SU-DHL-6 (cell line): Measurements from ENCODE around the gene NR1I3.

Experiments used
- H2AFZ ChIP-seq: fragments of 200-600 bp; sonication (generic); 2 replicates; pipeline ENCODE4 v1.6.1; 2014; ENCODE audit warnings: low read depth, mild to moderate bottlenecking, moderate library complexity, mixed read lengths, antibody characterized with exemption, low read length; ENCODE audit not compliant: severe bottlenecking
- H3F3A ChIP-seq: fragments of 200-600 bp; shearing (Covaris generic); 2 replicates; pipeline ENCODE4 v1.6.0; 2016; ENCODE audit warnings: antibody characterized with exemption, mild to moderate bottlenecking; ENCODE audit not compliant: insufficient read depth
- H3K27ac ChIP-seq: fragments of 200-600 bp; sonication (generic); 2 replicates; pipeline ENCODE4 v1.5.1; 2016; ENCODE audit warnings: low read depth, mild to moderate bottlenecking, low read length, moderate library complexity, mixed read lengths
- H3K27me3 ChIP-seq: fragments of 200-600 bp; sonication (generic), shearing (Covaris generic); 2 replicates; pipeline ENCODE4 v1.6.0; 2014; ENCODE audit warnings: mild to moderate bottlenecking, low read length
- H3K36me3 ChIP-seq: fragments of 200-600 bp; sonication (generic); 2 replicates; pipeline ENCODE4 v1.6.1; 2014; ENCODE audit warnings: mild to moderate bottlenecking, low read length, mixed read lengths
- H3K4me2 ChIP-seq: fragments of 300-600, 200-600 bp; shearing (Covaris generic), sonication (generic); 2 replicates; pipeline ENCODE4 v1.6.0; 2014; ENCODE audit warnings: low read length, low read depth, mild to moderate bottlenecking; ENCODE audit not compliant: poor library complexity, severe bottlenecking
- H3K4me3 ChIP-seq: fragments of 200-600 bp; sonication (generic); 2 replicates; pipeline ENCODE4 v1.5.1; 2014; ENCODE audit warnings: antibody characterized with exemption, low read length, mild to moderate bottlenecking, mixed read lengths; ENCODE audit not compliant: insufficient read depth, poor library complexity, severe bottlenecking
- H3K79me2 ChIP-seq: fragments of 200-600 bp; sonication (generic); 2 replicates; pipeline ENCODE4 v1.6.1; 2014; ENCODE audit warnings: mild to moderate bottlenecking, low read length, moderate library complexity; ENCODE audit not compliant: insufficient read depth
- H3K9ac ChIP-seq: fragments of 200-600 bp; sonication (generic); 2 replicates; pipeline ENCODE4 v1.7.0; 2014; ENCODE audit warnings: mild to moderate bottlenecking, low read length
- H3K9me2 ChIP-seq: fragments of 200-600 bp; sonication (generic); replicated peaks from 2 replicates; pipeline ENCODE4 v1.6.1; 2014; ENCODE audit warnings: low read length; ENCODE audit not compliant: insufficient read depth
- H3K9me3 ChIP-seq: fragments of 200-600 bp; sonication (generic); 2 replicates; pipeline ENCODE4 v1.6.1; 2014; ENCODE audit warnings: low read length, mixed read lengths; ENCODE audit not compliant: insufficient read depth
- H4K20me1 ChIP-seq: fragments of 200-600 bp; sonication (generic); 2 replicates; pipeline ENCODE4 v1.6.1; 2014; ENCODE audit warnings: low read depth, mild to moderate bottlenecking, antibody characterized with exemption, low read length, moderate library complexity, mixed read lengths
- EZH2phosphoT487 ChIP-seq: fragments of 200-600 bp; sonication (generic), shearing (Covaris generic); conservative IDR thresholded peaks from 2 replicates; pipeline ENCODE4 v1.6.1; 2018; ENCODE audit warnings: mild to moderate bottlenecking, antibody characterized with exemption, low read length, moderate library complexity, mixed read lengths
- TF ChIP-seq, protein P1 (sequence below): fragments of 200-600 bp; sonication (generic); IDR thresholded peaks from one replicate; pipeline ENCODE4 v1.5.1; 2017; ENCODE audit warnings: antibody characterized with exemption, mild to moderate bottlenecking, low read length, moderate library complexity; ENCODE audit not compliant: insufficient read depth, poor library complexity, severe bottlenecking

NR1I3 gene

DNA sequence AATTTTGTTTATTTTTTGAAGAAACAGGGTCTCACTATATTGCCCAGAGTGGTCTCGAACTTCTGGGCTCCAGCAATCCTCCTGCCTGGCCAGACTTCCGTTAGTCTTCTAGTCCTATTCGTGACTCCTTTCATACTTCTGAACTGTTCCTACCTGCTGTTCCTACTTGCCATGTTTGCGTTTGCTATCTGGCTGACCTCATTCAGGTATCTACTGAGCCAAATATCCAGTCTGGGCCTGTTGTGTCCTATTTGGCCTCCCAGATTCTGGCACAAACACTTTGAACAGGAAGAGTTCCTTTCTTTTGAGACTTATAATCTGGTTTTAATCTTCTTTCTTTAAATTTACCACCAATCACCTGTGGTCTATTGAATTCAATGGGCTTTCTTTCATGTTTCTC is 6.9 kb upstream of the NR1I3 start:
- Histone ChIP-seq H3K9me2 (no peaks in the 10 kb centered on the region), H3K9ac (no peak overlapping the region), H4K20me1 (no peaks in the 10 kb centered on the region), H3K27me3 (no peaks in the 10 kb centered on the region), H3K4me3 (no peak overlapping the region), H3K27ac (no peak overlapping the region), H3K4me2 (no peak overlapping the region), H3F3A (no peaks in the 10 kb centered on the region), H3K9me3 (no peaks in the 10 kb centered on the region), H2AFZ (no peak overlapping the region), H3K36me3 (no peaks in the 10 kb centered on the region), H3K79me2 (no peaks in the 10 kb centered on the region)
- TF ChIP-seq, protein P1, sequence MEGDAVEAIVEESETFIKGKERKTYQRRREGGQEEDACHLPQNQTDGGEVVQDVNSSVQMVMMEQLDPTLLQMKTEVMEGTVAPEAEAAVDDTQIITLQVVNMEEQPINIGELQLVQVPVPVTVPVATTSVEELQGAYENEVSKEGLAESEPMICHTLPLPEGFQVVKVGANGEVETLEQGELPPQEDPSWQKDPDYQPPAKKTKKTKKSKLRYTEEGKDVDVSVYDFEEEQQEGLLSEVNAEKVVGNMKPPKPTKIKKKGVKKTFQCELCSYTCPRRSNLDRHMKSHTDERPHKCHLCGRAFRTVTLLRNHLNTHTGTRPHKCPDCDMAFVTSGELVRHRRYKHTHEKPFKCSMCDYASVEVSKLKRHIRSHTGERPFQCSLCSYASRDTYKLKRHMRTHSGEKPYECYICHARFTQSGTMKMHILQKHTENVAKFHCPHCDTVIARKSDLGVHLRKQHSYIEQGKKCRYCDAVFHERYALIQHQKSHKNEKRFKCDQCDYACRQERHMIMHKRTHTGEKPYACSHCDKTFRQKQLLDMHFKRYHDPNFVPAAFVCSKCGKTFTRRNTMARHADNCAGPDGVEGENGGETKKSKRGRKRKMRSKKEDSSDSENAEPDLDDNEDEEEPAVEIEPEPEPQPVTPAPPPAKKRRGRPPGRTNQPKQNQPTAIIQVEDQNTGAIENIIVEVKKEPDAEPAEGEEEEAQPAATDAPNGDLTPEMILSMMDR = no peak
- no peak for TF ChIP-seq EZH2phosphoT487

DNA sequence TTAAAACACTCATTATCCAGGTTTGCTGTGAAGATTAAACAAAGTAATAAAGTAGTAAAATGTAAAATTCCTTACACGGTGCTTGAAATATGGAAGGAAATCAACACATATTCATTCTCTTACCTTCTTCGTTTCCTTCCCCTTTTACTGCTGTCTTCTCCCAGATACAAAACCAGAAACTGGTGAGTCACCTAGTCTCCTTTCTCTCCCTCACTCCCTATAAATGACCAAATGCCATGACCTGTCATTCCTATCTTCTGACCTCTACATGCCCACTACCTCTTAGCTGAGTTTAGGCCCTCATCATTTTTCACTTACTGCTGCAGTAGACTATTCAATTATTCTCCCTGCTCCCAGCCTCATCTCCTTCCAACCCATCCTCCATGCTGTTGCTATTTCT is 4.3 kb upstream of the NR1I3 start:
- Histone ChIP-seq H3F3A (no peaks in the 10 kb centered on the region), H4K20me1 (no peaks in the 10 kb centered on the region), H3K79me2 (no peaks in the 10 kb centered on the region), H3K36me3 (no peaks in the 10 kb centered on the region), H3K4me3 (no peak overlapping the region), H3K9me2 (no peaks in the 10 kb centered on the region), H3K27ac (no peak overlapping the region), H2AFZ (no peak overlapping the region), H3K27me3 (no peaks in the 10 kb centered on the region), H3K4me2 (no peak overlapping the region), H3K9me3 (no peaks in the 10 kb centered on the region), H3K9ac (no peak overlapping the region)
- no peak for TF ChIP-seq EZH2phosphoT487
- TF ChIP-seq, protein P1 = no peak

DNA sequence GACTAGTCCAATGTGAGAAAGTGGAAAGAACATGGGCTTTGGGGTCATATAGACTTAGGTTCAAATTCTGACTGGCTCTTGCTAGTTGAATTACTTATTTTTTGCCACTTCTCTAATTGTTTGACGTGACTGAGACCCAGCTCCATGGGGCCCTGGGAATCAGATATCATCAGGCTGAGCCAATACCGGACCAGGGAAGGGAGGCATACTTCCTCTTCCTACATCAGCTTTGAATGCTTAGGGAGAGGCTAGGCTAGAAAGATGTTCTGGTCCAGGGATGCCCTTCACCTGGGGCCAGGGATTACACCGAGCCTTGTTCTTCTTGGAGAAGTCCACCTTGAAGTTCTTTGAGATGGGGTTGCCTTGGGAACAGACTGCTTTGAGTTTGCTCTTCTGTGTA is 3.7 kb upstream of the NR1I3 start:
- no peak for TF ChIP-seq EZH2phosphoT487
- TF ChIP-seq, protein P1 = no peak
- H3K27ac ChIP-seq = no peak overlapping the region
- no peak overlapping the region for H3K4me3 ChIP-seq
- H3K36me3 ChIP-seq = no peaks in the 10 kb centered on the region
- H4K20me1 ChIP-seq = no peaks in the 10 kb centered on the region
- no peaks in the 10 kb centered on the region for H3F3A ChIP-seq
- H3K9ac ChIP-seq = no peak overlapping the region
- no peak overlapping the region for H2AFZ ChIP-seq
- no peaks in the 10 kb centered on the region for H3K9me2 ChIP-seq
- H3K9me3 ChIP-seq = no peaks in the 10 kb centered on the region
- no peaks in the 10 kb centered on the region for H3K79me2 ChIP-seq
- no peaks in the 10 kb centered on the region for H3K27me3 ChIP-seq
- H3K4me2 ChIP-seq = no peak overlapping the region
